Calu3 (cell line): ENCODE measurements around the gene TVP23C. TPM values are rescaled to one million over a fixed set of nuclear protein-coding genes. Genes with fewer than 3 reads are reported as not detected.

Experiments
- BruUV-seq: library from RNA; stranded (reverse); fragments of 400-500 nt; replicated peaks from 2 replicates; lab custom pipeline; 2021; lab: Mats Ljungman, UMichigan
- CTCF ChIA-PET: fragments of 300-600 bp; sonication (Branson Sonifier 250); formaldehyde crosslinking; loops from one replicate; lab custom pipeline; 2022; ENCODE audit warnings: antibody characterized with exemption; lab: Charles Lee
- DNase-seq: peaks from one replicate; pipeline ENCODE4 v3.0.0; 2022
- H3K27ac Mint-ChIP-seq: one replicate; pipeline ENCODE4 v1.8.0; 2022; ENCODE audit warnings: mixed read lengths; ENCODE audit not compliant: unreplicated experiment
- H3K27me3 Mint-ChIP-seq: one replicate; pipeline ENCODE4 v1.8.0; 2022; ENCODE audit warnings: mixed read lengths; ENCODE audit not compliant: unreplicated experiment
- H3K36me3 Mint-ChIP-seq: one replicate; pipeline ENCODE4 v1.8.0; 2022; ENCODE audit warnings: mild to moderate bottlenecking, moderate library complexity, mixed read lengths; ENCODE audit not compliant: insufficient read depth, unreplicated experiment
- H3K4me1 Mint-ChIP-seq: one replicate; pipeline ENCODE4 v1.8.0; 2022; ENCODE audit warnings: mild to moderate bottlenecking, low read depth, mixed read lengths; ENCODE audit not compliant: unreplicated experiment
- H3K4me3 Mint-ChIP-seq: one replicate; pipeline ENCODE4 v1.8.0; 2022; ENCODE audit warnings: mild to moderate bottlenecking, low read depth, moderate library complexity, mixed read lengths; ENCODE audit not compliant: unreplicated experiment
- H3K9me3 Mint-ChIP-seq: one replicate; pipeline ENCODE4 v1.8.0; 2022; ENCODE audit warnings: low read depth, mixed read lengths; ENCODE audit not compliant: unreplicated experiment
- intact Hi-C: fragments of 100-400 bp; cut with micrococcal nuclease; formaldehyde crosslinking; loops from one replicate; pipeline ENCODE4 v1.10.0; 2022; ENCODE audit not compliant: unreplicated experiment
- total RNA-seq: library from RNA; stranded (reverse); gene quantifications from 2 replicates; pipeline ENCODE4 v1.2.3, GENCODE V29; 2022
- TF ChIP-seq, protein P1 (sequence below): fragments of 200-600 bp; IDR thresholded peaks from one replicate; pipeline ENCODE4 v1.8.0; 2022; ENCODE audit warnings: antibody characterized with exemption; ENCODE audit not compliant: unreplicated experiment

TVP23C gene
- total RNA-seq, 1 experiment from 2014 or later, result 7.4 TPM

DNA sequence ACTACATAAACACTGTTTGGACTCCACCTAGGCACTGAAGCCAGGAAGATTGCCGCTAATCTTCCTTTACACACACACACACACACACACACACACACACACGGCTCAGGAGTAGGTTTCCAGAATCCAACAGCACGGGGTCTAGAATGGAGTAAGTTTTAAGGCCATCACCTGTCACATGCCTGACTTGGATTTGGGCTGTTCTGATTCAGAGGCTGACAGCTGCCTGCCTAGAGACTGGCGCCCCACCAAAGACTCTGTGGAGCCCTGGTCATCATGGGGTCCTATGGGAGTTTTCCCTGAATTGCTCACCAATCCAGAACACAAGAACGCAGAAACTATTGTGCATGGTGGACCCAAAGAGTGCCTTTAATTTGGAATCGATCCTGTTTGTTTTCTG, 106.8 kb downstream of the TVP23C start:
- no TSS peak for BruUV-seq
- TF ChIP-seq, protein P1, sequence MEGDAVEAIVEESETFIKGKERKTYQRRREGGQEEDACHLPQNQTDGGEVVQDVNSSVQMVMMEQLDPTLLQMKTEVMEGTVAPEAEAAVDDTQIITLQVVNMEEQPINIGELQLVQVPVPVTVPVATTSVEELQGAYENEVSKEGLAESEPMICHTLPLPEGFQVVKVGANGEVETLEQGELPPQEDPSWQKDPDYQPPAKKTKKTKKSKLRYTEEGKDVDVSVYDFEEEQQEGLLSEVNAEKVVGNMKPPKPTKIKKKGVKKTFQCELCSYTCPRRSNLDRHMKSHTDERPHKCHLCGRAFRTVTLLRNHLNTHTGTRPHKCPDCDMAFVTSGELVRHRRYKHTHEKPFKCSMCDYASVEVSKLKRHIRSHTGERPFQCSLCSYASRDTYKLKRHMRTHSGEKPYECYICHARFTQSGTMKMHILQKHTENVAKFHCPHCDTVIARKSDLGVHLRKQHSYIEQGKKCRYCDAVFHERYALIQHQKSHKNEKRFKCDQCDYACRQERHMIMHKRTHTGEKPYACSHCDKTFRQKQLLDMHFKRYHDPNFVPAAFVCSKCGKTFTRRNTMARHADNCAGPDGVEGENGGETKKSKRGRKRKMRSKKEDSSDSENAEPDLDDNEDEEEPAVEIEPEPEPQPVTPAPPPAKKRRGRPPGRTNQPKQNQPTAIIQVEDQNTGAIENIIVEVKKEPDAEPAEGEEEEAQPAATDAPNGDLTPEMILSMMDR, result no peak
- no peaks in the 10 kb centered on the region for H3K36me3 Mint-ChIP-seq
- intact Hi-C loops, result no loop called here
- no peak overlapping the region for H3K27ac Mint-ChIP-seq
- H3K4me3 Mint-ChIP-seq, result no peak overlapping the region
- no peak for DNase-seq
- H3K27me3 Mint-ChIP-seq, result no peaks in the 10 kb centered on the region
- H3K9me3 Mint-ChIP-seq, result peaks cover 3% of the 10 kb centered on the region
- CTCF ChIA-PET, result no interaction called here
- H3K4me1 Mint-ChIP-seq, result no peaks in the 10 kb centered on the region

DNA sequence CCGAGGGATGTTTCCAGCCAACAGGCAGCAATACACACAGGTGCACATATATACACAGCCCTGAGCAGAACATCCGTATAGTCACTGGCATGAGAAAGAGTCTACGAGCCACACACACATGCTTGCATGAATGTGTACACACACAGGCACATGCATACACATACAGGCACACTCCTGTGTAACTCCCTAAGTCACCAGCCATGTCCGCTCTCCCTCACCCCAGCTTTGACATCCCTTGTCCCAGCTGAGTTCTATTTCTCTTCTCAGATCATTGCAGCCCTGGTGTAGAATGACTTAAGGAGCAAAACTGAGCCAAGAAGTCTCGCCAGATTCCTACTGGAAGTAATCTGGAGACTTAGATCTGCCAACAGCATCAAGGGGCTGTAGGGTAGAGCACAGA, 108.9 kb downstream of the TVP23C start:
- TF ChIP-seq, protein P1, result no peak
- Mint-ChIP-seq H3K36me3 (no peaks in the 10 kb centered on the region), H3K4me1 (no peaks in the 10 kb centered on the region), H3K27ac (no peak overlapping the region), H3K4me3 (no peak overlapping the region), H3K27me3 (no peaks in the 10 kb centered on the region), H3K9me3 (peaks cover 3% of the 10 kb centered on the region)
- intact Hi-C loops, result no loop called here
- CTCF ChIA-PET, result no interaction called here
- DNase-seq, result no peak
- no TSS peak for BruUV-seq

DNA sequence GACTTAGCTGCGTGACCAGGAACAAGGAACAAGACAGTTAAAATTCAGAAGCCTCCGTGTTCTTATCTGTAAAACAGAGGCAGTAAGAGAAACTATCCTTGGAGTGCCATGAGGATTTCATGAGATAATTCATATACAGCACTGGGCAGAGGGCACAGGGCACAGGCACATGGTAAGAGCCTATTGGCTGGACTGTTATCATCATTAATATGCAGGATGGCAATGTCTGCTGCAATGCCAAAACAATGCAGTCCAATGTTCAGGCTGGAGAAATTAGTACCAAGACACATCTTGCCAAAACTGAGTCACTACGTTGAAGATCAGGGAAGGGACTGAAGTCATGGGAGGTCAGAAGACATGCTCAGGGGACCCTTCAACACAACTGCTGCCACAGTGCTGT, 109.5 kb downstream of the TVP23C start:
- no TSS peak for BruUV-seq
- Mint-ChIP-seq H3K27me3 (no peaks in the 10 kb centered on the region), H3K4me3 (no peak overlapping the region), H3K9me3 (peaks cover 3% of the 10 kb centered on the region), H3K27ac (no peak overlapping the region), H3K36me3 (no peaks in the 10 kb centered on the region), H3K4me1 (peaks cover 4% of the 10 kb centered on the region)
- DNase-seq, result no peak
- TF ChIP-seq, protein P1, result no peak
- intact Hi-C loops, result no loop called here
- CTCF ChIA-PET, result no interaction called here

DNA sequence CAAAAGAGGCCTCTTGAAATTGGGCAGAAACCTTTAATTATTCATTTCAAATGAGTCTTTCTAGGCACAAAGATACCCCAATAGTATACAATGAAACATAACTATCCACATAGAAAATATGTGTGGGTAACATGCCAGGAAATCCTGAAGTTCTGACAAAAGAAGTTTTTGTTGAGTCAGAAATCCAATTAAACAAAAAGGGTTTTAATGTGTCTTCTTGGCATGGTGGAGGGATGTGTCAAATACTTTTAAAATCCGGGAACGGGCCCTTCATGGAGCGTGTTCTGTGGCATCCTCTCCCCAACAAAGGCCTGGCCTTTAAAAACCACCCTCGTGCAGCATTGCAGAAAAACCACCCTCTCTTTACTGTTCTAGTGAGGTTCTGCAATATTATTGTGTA, 110.0 kb downstream of the TVP23C start:
- no peaks in the 10 kb centered on the region for H3K27me3 Mint-ChIP-seq
- peaks cover 3% of the 10 kb centered on the region for H3K9me3 Mint-ChIP-seq
- no peak overlapping the region for H3K4me3 Mint-ChIP-seq
- CTCF ChIA-PET, result no interaction called here
- no peaks in the 10 kb centered on the region for H3K36me3 Mint-ChIP-seq
- DNase-seq, result no peak
- H3K4me1 Mint-ChIP-seq, result peaks cover 9% of the 10 kb centered on the region
- TF ChIP-seq, protein P1, result no peak
- intact Hi-C loops, result no loop called here
- H3K27ac Mint-ChIP-seq, result no peak overlapping the region
- no TSS peak for BruUV-seq
